NCI-H2107 (cell line): Measurements from ENCODE around the gene PIGN.
"Not testable (repeated sequence)": the region's sequence is repeated elsewhere in the genome, so short reads cannot be mapped to it uniquely, and the experiment has no call there.

Source experiments
- DNase-seq: peaks from one replicate; lab custom pipeline; 2025; lab: John Stamatoyannopoulos, UW

The PIGN gene

GRCh38 chr18:62061821-62062478 lies 124.9 kb downstream of the PIGN start:
- DNase-seq, result no peak

GRCh38 chr18:62060820-62061219 lies 126.0 kb downstream of the PIGN start:
- no peak for DNase-seq

- no peak for DNase-seq
Measured at GRCh38 chr18:62054929-62055498, 131.8 kb downstream of the PIGN start.

- no peak for DNase-seq
Measured at GRCh38 chr18:62048279-62048678, 138.6 kb downstream of the PIGN start.

- DNase-seq, result no peak
Measured at GRCh38 chr18:62045316-62045715, 141.5 kb downstream of the PIGN start.

GRCh38 chr18:62044490-62045000 lies 142.3 kb downstream of the PIGN start:
- DNase-seq, result no peak

GRCh38 chr18:62037989-62038778 lies 148.7 kb downstream of the PIGN start:
- DNase-seq, result no peak

GRCh38 chr18:62037012-62037742 lies 149.7 kb downstream of the PIGN start:
- no peak for DNase-seq

GRCh38 chr18:62034286-62034685 lies 152.6 kb downstream of the PIGN start:
- DNase-seq, result not testable (repeated sequence)

GRCh38 chr18:62033756-62034155 lies 153.1 kb downstream of the PIGN start:
- no peak for DNase-seq

- DNase-seq, result no peak
Measured at GRCh38 chr18:62033207-62033606, 153.6 kb downstream of the PIGN start.

GRCh38 chr18:62030091-62030985 lies 156.5 kb downstream of the PIGN start:
- no peak for DNase-seq

- DNase-seq, result no peak
Measured at GRCh38 chr18:62028715-62029114, 158.1 kb downstream of the PIGN start.

- no peak for DNase-seq
Measured at GRCh38 chr18:62027914-62028520, 158.8 kb downstream of the PIGN start.

GRCh38 chr18:62026586-62026985 lies 160.3 kb downstream of the PIGN start:
- no peak for DNase-seq

GRCh38 chr18:62024983-62025382 lies 161.9 kb downstream of the PIGN start:
- no peak for DNase-seq

GRCh38 chr18:62023536-62023935 lies 163.3 kb downstream of the PIGN start:
- no peak for DNase-seq

- DNase-seq, result no peak
Measured at GRCh38 chr18:62018759-62019041, 168.2 kb downstream of the PIGN start.

GRCh38 chr18:62018034-62018758 lies 168.7 kb downstream of the PIGN start:
- no peak for DNase-seq

- DNase-seq, result no peak
Measured at GRCh38 chr18:62017618-62018017, 169.2 kb downstream of the PIGN start.
